Activated CD4-positive, alpha-beta T cell treated with anti-CD3 and anti-CD28 coated beads for 1 hour (primary cell): ENCODE results near the gene ADCY3.

Experiments
- DNase-seq: peaks from one replicate; pipeline ENCODE4 v3.0.0-alpha.2; 2020

The ADCY3 gene

GRCh38 chr2:24872344-24873115 lies 47.5 kb downstream of the ADCY3 start:
- DNase-seq: no peak

- no peak for DNase-seq
These were observed 48.1 kb downstream of the ADCY3 start for GRCh38 chr2:24871852-24872333.

GRCh38 chr2:24870891-24871705 lies 48.9 kb downstream of the ADCY3 start:
- no peak for DNase-seq

- DNase-seq: no peak
These were observed 49.6 kb downstream of the ADCY3 start for GRCh38 chr2:24870440-24870839.

- DNase-seq: no peak
These were observed 53.1 kb downstream of the ADCY3 start for GRCh38 chr2:24866946-24867345.

GRCh38 chr2:24863641-24864040 lies 56.4 kb downstream of the ADCY3 start:
- DNase-seq: no peak

GRCh38 chr2:24861500-24861899 lies 58.5 kb downstream of the ADCY3 start:
- no peak for DNase-seq

- DNase-seq: no peak
These were observed 59.4 kb downstream of the ADCY3 start for GRCh38 chr2:24860631-24861030.

GRCh38 chr2:24859968-24860600 lies 60.0 kb downstream of the ADCY3 start:
- DNase-seq: no peak

- no peak for DNase-seq
These were observed 61.0 kb downstream of the ADCY3 start for GRCh38 chr2:24858996-24859395.

GRCh38 chr2:24857746-24858145 lies 62.3 kb downstream of the ADCY3 start:
- DNase-seq: no peak

GRCh38 chr2:24856791-24857211 lies 63.2 kb downstream of the ADCY3 start:
- DNase-seq: no peak

- no peak for DNase-seq
These were observed 64.3 kb downstream of the ADCY3 start for GRCh38 chr2:24855726-24856125.

- DNase-seq: no peak
These were observed 64.9 kb downstream of the ADCY3 start for GRCh38 chr2:24855022-24855622.

GRCh38 chr2:24853996-24854395 lies 66.0 kb downstream of the ADCY3 start:
- no peak for DNase-seq

- DNase-seq: no peak
These were observed 67.0 kb downstream of the ADCY3 start for GRCh38 chr2:24853046-24853445.

GRCh38 chr2:24852431-24853020 lies 67.5 kb downstream of the ADCY3 start:
- no peak for DNase-seq

GRCh38 chr2:24852026-24852425 lies 68.0 kb downstream of the ADCY3 start:
- no peak for DNase-seq

- no peak for DNase-seq
These were observed 69.1 kb downstream of the ADCY3 start for GRCh38 chr2:24850944-24851343.

GRCh38 chr2:24845691-24846090 lies 74.3 kb downstream of the ADCY3 start:
- DNase-seq: no peak

GRCh38 chr2:24844023-24844685 lies 75.9 kb downstream of the ADCY3 start:
- DNase-seq: no peak

GRCh38 chr2:24843330-24843860 lies 76.6 kb downstream of the ADCY3 start:
- no peak for DNase-seq
